HepG2 (cell line): Measurements from ENCODE around the gene ZNF500. TPM values are rescaled to one million over a fixed set of nuclear protein-coding genes. Genes with fewer than 3 reads are reported as not detected.

ENCODE experiments used
- ATAC-seq: fragments of 200-7000 bp; cut with Tn5 transposase; 3 replicates; pipeline ENCODE4 v1.9.1; 2020; ENCODE audit warnings: mild to moderate bottlenecking, moderate library complexity
- BruUV-seq: library from RNA; stranded (reverse); fragments of 400-500 nt; replicated peaks from 2 replicates; lab custom pipeline; 2021; lab: Mats Ljungman, UMichigan
- CTCF ChIA-PET: fragments of 300-600 bp; formaldehyde crosslinking; extraction: SDS; loops from one replicate; lab custom pipeline; 2021; ENCODE audit warnings: low total read pairs, inconsistent platforms, low intra/inter-chr PET ratio; lab: Yijun Ruan, JAX
- POLR2A ChIA-PET: fragments of 350-600 bp; sonication (Branson Sonifier 250); formaldehyde crosslinking; loops from one replicate; lab custom pipeline; 2020; ENCODE audit warnings: antibody characterized with exemption, inconsistent platforms; lab: Yijun Ruan, JAX
- DNase-seq: peaks from one replicate; pipeline ENCODE4 v3.0.0-alpha.2; 2015; ENCODE audit warnings: low spot score
- FAIRE-seq: peaks from 3 replicates; lab custom pipeline; 2011; peaks lifted over from hg19 to GRCh38; lab: Jason Lieb, UNC
- H2AFZ ChIP-seq: one replicate; pipeline ENCODE4 v1.6.1; 2011; ENCODE audit warnings: low read length, inconsistent platforms
- H3K27ac ChIP-seq: fragments of 300-600 bp; 3 replicates; pipeline ENCODE4 v1.8.0; 2011; ENCODE audit warnings: mixed run types, mild to moderate bottlenecking, mixed read lengths, low read length, inconsistent platforms; ENCODE audit not compliant: insufficient read depth; ENCODE audit errors: extremely low read length
- H3K27me3 ChIP-seq, 2 experiments: fragments of 200-600 bp in 1 of 2; 2 replicates in 1 of 2; 3 replicates in 1 of 2; pipeline versions ENCODE4 v1.6.0 to v1.8.0; 2011; ENCODE audit warnings: low read length in 2 of 2, mild to moderate bottlenecking in 2 of 2, moderate library complexity in 2 of 2, inconsistent platforms in 1 of 2; ENCODE audit not compliant: insufficient read depth in 2 of 2, control insufficient read depth in 1 of 2
- H3K36me3 ChIP-seq, 2 experiments: fragments of 200-600 bp in 1 of 2; replicated peaks in 1 of 2; 2 replicates in 1 of 2; 3 replicates in 1 of 2; pipeline versions ENCODE4 v1.5.1 to v1.8.0; 2011; ENCODE audit warnings: low read length in 2 of 2, inconsistent platforms in 1 of 2; ENCODE audit not compliant: insufficient read depth in 2 of 2, control insufficient read depth in 1 of 2
- H3K4me1 ChIP-seq: 2 replicates; pipeline ENCODE4 v1.5.1; 2012; ENCODE audit warnings: low read length, inconsistent platforms; ENCODE audit not compliant: insufficient read depth
- H3K4me2 ChIP-seq: 2 replicates; pipeline ENCODE4 v1.6.0; 2011; ENCODE audit warnings: low read depth, low read length, inconsistent platforms
- H3K4me3 ChIP-seq, 3 experiments: fragments of 200-600 bp in 1 of 3; sonication (generic), shearing (Covaris generic) in 1 of 3; replicated peaks in 1 of 3; 2 replicates each; pipeline ENCODE4 v1.5.1; 2011 to 2016; ENCODE audit warnings: low read length in 3 of 3, inconsistent platforms in 2 of 3, low read depth in 2 of 3, mild to moderate bottlenecking in 2 of 3, control low read depth in 1 of 3, mixed read lengths in 1 of 3; ENCODE audit not compliant: insufficient read depth in 1 of 3
- H3K79me2 ChIP-seq: one replicate; pipeline ENCODE4 v1.6.1; 2011; ENCODE audit warnings: low read length, inconsistent platforms; ENCODE audit not compliant: insufficient read depth
- H3K9ac ChIP-seq: 2 replicates; pipeline ENCODE4 v1.6.0; 2011; ENCODE audit warnings: mild to moderate bottlenecking, low read depth, low read length, inconsistent platforms; ENCODE audit not compliant: insufficient read depth
- H3K9me3 ChIP-seq: 2 replicates; pipeline ENCODE4 v1.5.1; 2012; ENCODE audit warnings: mild to moderate bottlenecking, low read length
- H4K20me1 ChIP-seq: 2 replicates; pipeline ENCODE4 v1.6.0; 2011; ENCODE audit warnings: inconsistent platforms, mild to moderate bottlenecking, low read length, moderate library complexity; ENCODE audit not compliant: insufficient read depth
- BRCA1 ChIP-seq: sonication (generic); formaldehyde crosslinking; IDR thresholded peaks from 2 replicates; pipeline ENCODE4 v1.4.0; 2020; ENCODE audit warnings: missing genetic modification reagents
- GATAD1 ChIP-seq: IDR thresholded peaks from 2 replicates; pipeline ENCODE4 v1.6.1; 2016; ENCODE audit warnings: missing genetic modification reagents, missing compliant biosample characterization
- MAZ ChIP-seq, 2 experiments: sonication (generic) in 1 of 2; formaldehyde crosslinking in 1 of 2; IDR thresholded peaks; 2 replicates each; pipeline versions ENCODE4 v1.5.0 to v1.6.1; 2012 to 2020; ENCODE audit warnings: low read depth in 2 of 2, mild to moderate bottlenecking in 2 of 2, borderline replicate concordance in 1 of 2, improper control_type of control experiment in 1 of 2, low read length in 1 of 2, missing genetic modification reagents in 1 of 2, moderate library complexity in 1 of 2
- MIER3 ChIP-seq: IDR thresholded peaks from 2 replicates; pipeline ENCODE4 v1.6.1; 2016; ENCODE audit warnings: missing compliant biosample characterization, borderline replicate concordance
- RELA ChIP-seq: sonication (generic); formaldehyde crosslinking; IDR thresholded peaks from 2 replicates; pipeline ENCODE4 v1.4.0; 2020; ENCODE audit warnings: missing genetic modification reagents
- SIN3B ChIP-seq: fragments of 150-350 bp; IDR thresholded peaks from 2 replicates; pipeline ENCODE4 v1.6.1; 2014; ENCODE audit warnings: low read length
- ZFP41 ChIP-seq: sonication (generic); formaldehyde crosslinking; IDR thresholded peaks from 2 replicates; pipeline ENCODE4 v1.4.0; 2020; ENCODE audit warnings: mild to moderate bottlenecking, missing genetic modification reagents, borderline replicate concordance
- ZNF3 ChIP-seq: IDR thresholded peaks from 2 replicates; pipeline ENCODE4 v1.7.0; 2017; ENCODE audit warnings: inconsistent platforms
- ZNF639 ChIP-seq: conservative IDR thresholded peaks from 2 replicates; pipeline ENCODE4 v1.6.1; 2018; ENCODE audit warnings: missing genetic modification reagents
- ZNF660 ChIP-seq: sonication (generic); formaldehyde crosslinking; IDR thresholded peaks from 2 replicates; pipeline ENCODE4 v1.5.1; 2020; ENCODE audit warnings: mild to moderate bottlenecking, low read depth, missing genetic modification reagents, borderline replicate concordance
- ZNF724P ChIP-seq: sonication (generic); formaldehyde crosslinking; IDR thresholded peaks from 2 replicates; pipeline ENCODE4 v1.8.0; 2022; ENCODE audit warnings: missing genetic modification reagents, borderline replicate concordance
- WGBS: methylation state at CpG from one replicate; pipeline ENCODE4 v1.1.6; 2017; ENCODE audit warnings: low lambda C conversion rate; 5-methylcytosine and 5-hydroxymethylcytosine counted together
- in situ Hi-C: cut with HindIII; loops from 2 replicates; pipeline ENCODE4 v1.10.0; 2017; ENCODE audit warnings: low pct_unique_long_range_greater_than_20kb; ENCODE audit not compliant: extremely low pct_ligation_motif_present
- intact Hi-C: fragments of 100-400 bp; cut with micrococcal nuclease; formaldehyde crosslinking; loops from one replicate; pipeline ENCODE4 v1.10.0; 2022; ENCODE audit not compliant: unreplicated experiment
- polyA plus RNA-seq, 8 experiments: library from polyadenylated mRNA; depleted of rRNA in 3 of 8; stranded (reverse) in 7 of 8; unstranded in 1 of 8; fragments of >200 nt; fragmentation: Illumina TruSeq in 4 of 8; extraction: Trizol in 4 of 8; gene quantifications; 2 replicates each; pipeline versions ENCODE4 v1.2.1 to v1.2.3, GENCODE V29; 2011 to 2016; ENCODE audit warnings: low read depth in 4 of 8, missing spikeins in 1 of 8, mixed read lengths in 1 of 8; ENCODE audit not compliant: insufficient read depth in 1 of 8
- total RNA-seq, 5 experiments: library from RNA; depleted of rRNA; stranded (reverse); fragments of >200 nt; fragmentation: Illumina TruSeq; extraction: Trizol; gene quantifications; 2 replicates each; pipeline ENCODE4 v1.2.3, GENCODE V29; 2016; ENCODE audit warnings: low read depth in 1 of 5

The ZNF500 gene
- total and polyA plus RNA-seq, 2 of the 13 experiments (the other 11 are each of a cell fraction or from before 2014, with no cell fraction given), result 6.1 to 12.2 TPM

- H2AFZ ChIP-seq, result no peak overlapping the region
- H3K4me3 ChIP-seq, result no peak overlapping the region
- ATAC-seq (no peak), DNase-seq (no peak), FAIRE-seq (no peak)
- no peak for TF ChIP-seq ZNF3 (CRISPR knock-in tag)
- no peak for TF ChIP-seq SIN3B
- TF ChIP-seq BRCA1 (CRISPR knock-in tag), result no peak
- TF ChIP-seq MAZ (IDR thresholded peaks at IDR 0.05; ENCODE audit: borderline replicate concordance, low read depth, low read length), result no peak
- TF ChIP-seq MAZ (CRISPR knock-in tag; IDR thresholded peaks at IDR 0.05; ENCODE audit: low read depth), result no peak
- TF ChIP-seq RELA (CRISPR knock-in tag), result no peak
- TF ChIP-seq GATAD1, result no peak
- TF ChIP-seq ZNF724P (CRISPR knock-in tag), result no peak
- no peak for TF ChIP-seq MIER3 (CRISPR knock-in tag)
- TF ChIP-seq ZNF639, result no peak
- TF ChIP-seq ZFP41 (CRISPR knock-in tag), result no peak
- TF ChIP-seq ZNF660 (CRISPR knock-in tag), result no peak
- peaks cover 3% of the 10 kb centered on the region for H3K79me2 ChIP-seq
- H4K20me1 ChIP-seq, result no peaks in the 10 kb centered on the region
- peaks cover 19 to 40% of the 10 kb centered on the region in 2 experiments for H3K36me3 ChIP-seq
- BruUV-seq, result no TSS peak
- CTCF ChIA-PET, result no interaction called here
- POLR2A ChIA-PET, result interaction anchor here (0.9 kb wide), 1 partner anchor 16 kb away, joined by 3 read pairs; no protein-coding TSS in a partner anchor
- intact Hi-C loops, result no loop called here
- no peaks in the 10 kb centered on the region for H3K4me1 ChIP-seq
- no peaks in the 10 kb centered on the region for H3K27me3 ChIP-seq
- in situ Hi-C loops, result no loop called here
- no peak overlapping the region for H3K4me2 ChIP-seq
- no peaks in the 10 kb centered on the region; the same call in 1 of the 2 replicates for H3K9me3 ChIP-seq
- H3K9ac ChIP-seq, result no peak overlapping the region
- WGBS, result 94% methylated on average over 8 of the region's 8 CpGs
- no peak overlapping the region for H3K27ac ChIP-seq
These were observed 16.1 kb downstream of the ZNF500 start for GRCh38 chr16:4750896-4751295.
